CD14-positive monocyte (primary cell): ENCODE data around the gene HUNK. TPM values are rescaled to one million over a fixed set of nuclear protein-coding genes. Genes with fewer than 3 reads are reported as not detected.

Experiments used
- DNase-seq, 3 donors: peaks; one replicate each; pipeline ENCODE4 v3.0.0-alpha.2; 2011 to 2022
- H2AFZ ChIP-seq: 2 replicates; pipeline ENCODE4 v1.6.0; 2012; ENCODE audit warnings: mild to moderate bottlenecking, low read depth, low read length, inconsistent platforms; ENCODE audit not compliant: insufficient read depth, poor library complexity, severe bottlenecking
- H3K27ac ChIP-seq, 2 donors: 1 replicate in 1 of 2; 2 replicates in 1 of 2; pipeline ENCODE4 v1.5.1; 2012 to 2013; ENCODE audit warnings: low read length in 2 of 2, control low read depth in 1 of 2, inconsistent platforms in 1 of 2, low read depth in 1 of 2, mild to moderate bottlenecking in 1 of 2
- H3K27me3 ChIP-seq, 2 donors: one replicate each; pipeline versions ENCODE4 v1.6.0 to v1.6.1; 2011 to 2013; ENCODE audit warnings: low read length in 2 of 2; ENCODE audit not compliant: control insufficient read depth in 2 of 2, insufficient read depth in 2 of 2
- H3K36me3 ChIP-seq, 2 donors: replicated peaks in 1 of 2; 1 replicate in 1 of 2; 2 replicates in 1 of 2; pipeline versions ENCODE4 v1.5.1 to v1.6.1; 2012 to 2013; ENCODE audit warnings: low read length in 2 of 2, control low read depth in 1 of 2, inconsistent platforms in 1 of 2, mild to moderate bottlenecking in 1 of 2; ENCODE audit not compliant: insufficient read depth in 2 of 2, control insufficient read depth in 1 of 2
- H3K4me1 ChIP-seq, 2 donors: 1 replicate in 1 of 2; 2 replicates in 1 of 2; pipeline versions ENCODE4 v1.5.1 to v1.6.1; 2012 to 2013; ENCODE audit warnings: low read length in 2 of 2, control low read depth in 1 of 2, inconsistent platforms in 1 of 2, mild to moderate bottlenecking in 1 of 2, moderate library complexity in 1 of 2; ENCODE audit not compliant: insufficient read depth in 2 of 2, control insufficient read depth in 1 of 2
- H3K4me2 ChIP-seq: replicated peaks from 2 replicates; pipeline ENCODE3; 2012; ENCODE audit warnings: low read length, moderate library complexity, mild to moderate bottlenecking; ENCODE audit not compliant: poor library complexity, severe bottlenecking; ENCODE audit errors: extremely low read depth
- H3K4me3 ChIP-seq, 3 experiments: fragments of 200-600 bp in 1 of 3; sonication (generic) in 1 of 3; replicated peaks in 1 of 3; 1 replicate in 2 of 3; 2 replicates in 1 of 3; pipeline ENCODE4 v1.5.1; 2011 to 2013; ENCODE audit warnings: low read length in 3 of 3, mild to moderate bottlenecking in 3 of 3, control low read depth in 2 of 3, low read depth in 2 of 3, inconsistent platforms in 1 of 3, moderate library complexity in 1 of 3
- H3K79me2 ChIP-seq: 2 replicates; pipeline ENCODE4 v1.6.0; 2012; ENCODE audit warnings: mild to moderate bottlenecking, control low read depth, inconsistent platforms, low read length, moderate library complexity; ENCODE audit not compliant: insufficient read depth
- H3K9ac ChIP-seq: 2 replicates; pipeline ENCODE4 v1.6.0; 2017; ENCODE audit warnings: low read length, mild to moderate bottlenecking; ENCODE audit not compliant: insufficient read depth, poor library complexity, severe bottlenecking
- H3K9me3 ChIP-seq, 2 donors: replicated peaks in 1 of 2; 1 replicate in 1 of 2; 2 replicates in 1 of 2; pipeline versions ENCODE4 v1.5.1 to v1.6.1; 2012 to 2013; ENCODE audit warnings: low read length in 2 of 2, control low read depth in 1 of 2; ENCODE audit not compliant: control insufficient read depth in 1 of 2, insufficient read depth in 1 of 2
- H4K20me1 ChIP-seq: 2 replicates; pipeline ENCODE4 v1.6.0; 2012; ENCODE audit warnings: mild to moderate bottlenecking, low read length, control low read depth, moderate library complexity; ENCODE audit not compliant: insufficient read depth
- H3K27ac Mint-ChIP-seq, 7 donors: one replicate each; pipeline ENCODE4 v1.8.0; 2020; ENCODE audit warnings: mild to moderate bottlenecking in 7 of 7, mixed read lengths in 7 of 7, moderate library complexity in 6 of 7, inconsistent platforms in 2 of 7
- H3K27me3 Mint-ChIP-seq, 3 donors: one replicate each; pipeline ENCODE4 v1.8.0; 2021 to 2022; ENCODE audit warnings: low read depth in 3 of 3, mild to moderate bottlenecking in 3 of 3, mixed read lengths in 3 of 3, moderate library complexity in 3 of 3, inconsistent platforms in 1 of 3
- H3K36me3 Mint-ChIP-seq, 2 donors: one replicate each; pipeline ENCODE4 v1.8.0; 2020; ENCODE audit warnings: mixed read lengths in 2 of 2, inconsistent platforms in 1 of 2, mild to moderate bottlenecking in 1 of 2
- H3K4me1 Mint-ChIP-seq: one replicate; pipeline ENCODE4 v1.8.0; 2020; ENCODE audit warnings: mild to moderate bottlenecking, mixed read lengths
- H3K4me3 Mint-ChIP-seq, 2 donors: one replicate each; pipeline ENCODE4 v1.8.0; 2020; ENCODE audit warnings: mild to moderate bottlenecking in 2 of 2, mixed read lengths in 2 of 2, moderate library complexity in 1 of 2
- H3K9me3 Mint-ChIP-seq, 7 donors: one replicate each; pipeline ENCODE4 v1.8.0; 2020 to 2022; ENCODE audit warnings: mixed read lengths in 7 of 7, mild to moderate bottlenecking in 6 of 7, moderate library complexity in 6 of 7, inconsistent platforms in 2 of 7
- WGBS: methylation state at CpG from one replicate; pipeline ENCODE4 v1.1.5; 2013; ENCODE audit warnings: missing lambda C conversion rate; ENCODE audit not compliant: insufficient coverage; 5-methylcytosine and 5-hydroxymethylcytosine counted together
- intact Hi-C, 2 donors: fragments of 100-400 bp; cut with micrococcal nuclease; formaldehyde crosslinking; loops; one replicate each; pipeline versions ENCODE4 v1.15.0 to v1.15.1; 2023
- polyA plus RNA-seq, 3 donors: library from polyadenylated mRNA; depleted of rRNA in 1 of 3; unstranded in 2 of 3; stranded (reverse) in 1 of 3; fragments of 300-500 nt in 2 of 3; fragments of >200 nt in 1 of 3; fragmentation: Illumina TruSeq in 2 of 3; gene quantifications; 1 replicate in 2 of 3; 2 replicates in 1 of 3; pipeline ENCODE4 v1.2.3, GENCODE V29; 2012 to 2021
- TF ChIP-seq, protein P1 (sequence below): fragments of 200-600 bp; IDR thresholded peaks from one replicate; pipeline ENCODE4 v1.8.0; 2022; ENCODE audit warnings: antibody characterized with exemption, mild to moderate bottlenecking

HUNK gene
- polyA plus RNA-seq, 3 donors: not detected

DNA sequence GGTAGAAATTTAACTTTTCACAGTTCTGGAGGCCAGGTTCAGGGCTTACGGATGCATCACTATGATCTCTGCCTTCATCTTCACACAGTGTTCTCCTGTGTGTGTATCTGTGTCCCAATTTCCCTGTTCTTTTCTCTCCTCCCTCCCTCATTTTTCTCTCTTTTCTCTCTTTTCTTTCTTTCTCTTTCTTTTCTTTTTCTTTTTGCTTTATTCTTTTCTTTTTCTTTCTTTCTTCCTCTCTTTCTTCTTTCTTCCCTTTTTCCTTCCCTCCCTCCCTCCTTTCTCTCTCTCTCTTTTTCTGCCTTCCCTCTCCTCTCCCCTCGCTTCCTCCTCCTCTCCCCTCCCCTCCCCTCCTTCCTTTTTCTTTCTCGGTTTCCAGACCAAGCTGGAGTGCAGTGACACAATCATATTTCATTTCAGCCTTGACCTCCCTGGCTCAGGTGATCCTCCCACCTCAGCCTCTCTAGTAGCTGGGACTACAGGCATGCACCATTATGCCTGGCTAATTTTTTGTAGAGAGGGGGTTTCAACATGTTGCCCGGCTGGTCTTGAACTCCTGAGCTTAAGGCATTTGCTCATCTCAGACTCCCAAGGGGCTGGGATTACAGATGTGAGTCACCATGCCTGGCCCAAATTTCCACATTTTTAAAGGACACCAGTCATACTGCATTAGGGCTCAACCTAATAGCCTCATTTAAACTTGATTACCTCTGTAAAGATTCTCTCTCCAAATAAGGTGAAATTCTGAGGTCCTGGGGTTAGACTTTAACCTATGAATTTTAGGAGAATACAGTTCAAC is 115.9 kb downstream of the HUNK start:
- no peak for DNase-seq
- no peak overlapping the region for H3K4me3 ChIP-seq
- no peak overlapping the region for H3K27ac ChIP-seq
- H3K27me3 Mint-ChIP-seq: peaks cover 0 to 3% (median 0%) of the 10 kb centered on the region in 3 donors
- no peaks in the 10 kb centered on the region for H4K20me1 ChIP-seq
- no peaks in the 10 kb centered on the region for H3K4me1 Mint-ChIP-seq
- TF ChIP-seq, protein P1, sequence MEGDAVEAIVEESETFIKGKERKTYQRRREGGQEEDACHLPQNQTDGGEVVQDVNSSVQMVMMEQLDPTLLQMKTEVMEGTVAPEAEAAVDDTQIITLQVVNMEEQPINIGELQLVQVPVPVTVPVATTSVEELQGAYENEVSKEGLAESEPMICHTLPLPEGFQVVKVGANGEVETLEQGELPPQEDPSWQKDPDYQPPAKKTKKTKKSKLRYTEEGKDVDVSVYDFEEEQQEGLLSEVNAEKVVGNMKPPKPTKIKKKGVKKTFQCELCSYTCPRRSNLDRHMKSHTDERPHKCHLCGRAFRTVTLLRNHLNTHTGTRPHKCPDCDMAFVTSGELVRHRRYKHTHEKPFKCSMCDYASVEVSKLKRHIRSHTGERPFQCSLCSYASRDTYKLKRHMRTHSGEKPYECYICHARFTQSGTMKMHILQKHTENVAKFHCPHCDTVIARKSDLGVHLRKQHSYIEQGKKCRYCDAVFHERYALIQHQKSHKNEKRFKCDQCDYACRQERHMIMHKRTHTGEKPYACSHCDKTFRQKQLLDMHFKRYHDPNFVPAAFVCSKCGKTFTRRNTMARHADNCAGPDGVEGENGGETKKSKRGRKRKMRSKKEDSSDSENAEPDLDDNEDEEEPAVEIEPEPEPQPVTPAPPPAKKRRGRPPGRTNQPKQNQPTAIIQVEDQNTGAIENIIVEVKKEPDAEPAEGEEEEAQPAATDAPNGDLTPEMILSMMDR: no peak
- no peak overlapping the region for H3K4me2 ChIP-seq
- intact Hi-C loops: no loop called here
- no peaks in the 10 kb centered on the region for H3K36me3 ChIP-seq
- no peaks in the 10 kb centered on the region for H3K27me3 ChIP-seq
- no peak overlapping the region for H3K9ac ChIP-seq
- no peak overlapping the region for H2AFZ ChIP-seq
- no peak overlapping the region for H3K4me3 Mint-ChIP-seq
- no peaks in the 10 kb centered on the region for H3K9me3 ChIP-seq
- no peaks in the 10 kb centered on the region for H3K4me1 ChIP-seq
- H3K9me3 Mint-ChIP-seq: peaks cover 0 to 3% (median 0%) of the 10 kb centered on the region in 7 donors
- H3K27ac Mint-ChIP-seq: no peak overlapping the region
- H3K79me2 ChIP-seq: no peaks in the 10 kb centered on the region
- WGBS: 50% methylated on average over 1 of the region's 4 CpGs
- H3K36me3 Mint-ChIP-seq: no peaks in the 10 kb centered on the region

DNA sequence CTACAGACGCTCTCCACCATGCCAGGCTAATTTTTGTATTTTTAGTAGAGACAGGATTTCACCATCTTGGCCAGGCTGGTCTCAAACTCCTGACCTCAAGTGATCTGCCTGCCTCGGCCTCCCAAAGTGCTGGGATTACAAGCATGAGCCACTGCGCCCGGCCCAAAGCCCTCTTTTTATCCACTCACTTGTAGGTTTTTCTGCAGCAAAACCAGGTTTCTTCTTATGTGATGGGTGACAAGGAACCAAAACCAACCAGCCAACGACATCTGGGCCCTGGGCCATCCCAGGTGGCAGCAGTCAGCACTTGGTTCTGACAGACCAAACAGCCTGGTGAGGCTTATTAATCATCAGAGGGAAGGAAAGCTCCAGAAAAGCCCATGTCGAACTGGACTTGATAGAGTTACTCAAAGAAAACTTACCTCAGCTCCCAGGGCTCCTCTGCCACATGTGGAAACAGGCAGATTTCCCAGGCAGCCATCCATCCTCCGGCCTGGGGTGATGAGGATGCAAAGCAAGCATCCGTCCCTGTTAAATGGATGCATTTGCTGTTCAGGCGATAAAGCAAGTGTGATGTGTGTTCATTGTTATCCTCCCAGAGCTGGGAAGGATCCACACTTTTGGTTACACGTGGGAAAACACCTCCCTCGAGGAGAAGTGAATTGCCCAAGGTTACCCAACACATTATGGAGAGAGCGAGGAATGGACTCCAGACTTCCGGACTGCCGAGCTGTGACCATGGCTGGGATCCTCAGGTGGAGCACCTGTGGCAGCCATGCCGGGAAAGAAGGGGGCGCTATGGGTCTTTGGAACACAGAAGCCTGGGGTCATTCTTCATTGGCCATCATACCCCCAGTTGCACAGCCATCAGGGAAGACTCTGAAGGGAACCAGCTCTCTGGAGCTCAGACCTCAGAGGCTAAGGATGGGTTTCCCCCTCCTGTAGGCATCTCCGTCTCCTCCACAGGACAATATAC is 118.8 kb downstream of the HUNK start:
- Mint-ChIP-seq H3K4me1 (no peaks in the 10 kb centered on the region), H3K36me3 (no peaks in the 10 kb centered on the region), H3K27ac (no peak overlapping the region), H3K9me3 (peaks cover 0 to 4% (median 2%) of the 10 kb centered on the region in 7 donors), H3K4me3 (no peak overlapping the region), H3K27me3 (peaks cover 0 to 3% (median 0%) of the 10 kb centered on the region in 3 donors)
- no peak for DNase-seq
- TF ChIP-seq, protein P1: no peak
- H3K79me2 ChIP-seq: no peaks in the 10 kb centered on the region
- H3K4me3 ChIP-seq: no peak overlapping the region
- H3K27ac ChIP-seq: no peak overlapping the region
- no peak overlapping the region for H2AFZ ChIP-seq
- H3K4me1 ChIP-seq: no peaks in the 10 kb centered on the region
- H4K20me1 ChIP-seq: no peaks in the 10 kb centered on the region
- H3K27me3 ChIP-seq: no peaks in the 10 kb centered on the region
- H3K4me2 ChIP-seq: no peak overlapping the region
- WGBS: 79% methylated on average over 7 of the region's 17 CpGs
- no peak overlapping the region for H3K9ac ChIP-seq
- H3K36me3 ChIP-seq: no peaks in the 10 kb centered on the region
- intact Hi-C loops: no loop called here
- no peaks in the 10 kb centered on the region for H3K9me3 ChIP-seq
